Activated naive CD4-positive, alpha-beta T cell (primary cell): ENCODE data around the gene MORN4.
"Not testable (repeated sequence)": the region's sequence is repeated elsewhere in the genome, so short reads cannot be mapped to it uniquely, and the experiment has no call there.

Experiments used
- DNase-seq, 4 experiments: peaks; one replicate each; lab custom pipeline; 2025; lab: John Stamatoyannopoulos, UW

Gene MORN4

GRCh38 chr10:97632949-97633884 is at the start of gene MORN4:
MORN4 (minus strand) TSS chr10:97633500; CDS start chr10:97619653, 13,847 bp downstream.
- DNase-seq = peak; percentile 75 to 88 (median 81)

GRCh38 chr10:97682042-97682441 is 48.7 kb upstream of the MORN4 start:
- DNase-seq = no peak

GRCh38 chr10:97679594-97679993 is 46.3 kb upstream of the MORN4 start:
- DNase-seq = no peak

GRCh38 chr10:97676770-97677581 is 43.7 kb upstream of the MORN4 start:
- peak in 3 of 4 experiments; percentile 11 to 42 (median 32) for DNase-seq

GRCh38 chr10:97675222-97675621 is 41.9 kb upstream of the MORN4 start:
- DNase-seq = no peak

GRCh38 chr10:97673736-97674525 is 40.6 kb upstream of the MORN4 start:
- no peak for DNase-seq

GRCh38 chr10:97669571-97669970 is 36.3 kb upstream of the MORN4 start:
- no peak for DNase-seq

- DNase-seq = no peak
Measured at GRCh38 chr10:97667463-97667862, 34.2 kb upstream of the MORN4 start.

- DNase-seq = no peak
Measured at GRCh38 chr10:97666992-97667391, 33.7 kb upstream of the MORN4 start.

- DNase-seq = no peak
Measured at GRCh38 chr10:97664282-97664850, 31.1 kb upstream of the MORN4 start.

- DNase-seq = no peak
Measured at GRCh38 chr10:97659589-97659988, 26.3 kb upstream of the MORN4 start.

GRCh38 chr10:97656777-97657176 is 23.5 kb upstream of the MORN4 start:
- DNase-seq = no peak

- DNase-seq = no peak
Measured at GRCh38 chr10:97651773-97652172, 18.5 kb upstream of the MORN4 start.

GRCh38 chr10:97650726-97651125 is 17.4 kb upstream of the MORN4 start:
- no peak for DNase-seq

- not testable (repeated sequence) for DNase-seq
Measured at GRCh38 chr10:97649405-97649750, 16.1 kb upstream of the MORN4 start.

- DNase-seq = no peak
Measured at GRCh38 chr10:97648562-97649404, 15.5 kb upstream of the MORN4 start.

- no peak for DNase-seq
Measured at GRCh38 chr10:97647556-97647955, 14.3 kb upstream of the MORN4 start.

- DNase-seq = no peak
Measured at GRCh38 chr10:97644936-97645335, 11.6 kb upstream of the MORN4 start.

- no peak for DNase-seq
Measured at GRCh38 chr10:97643441-97643985, 10.2 kb upstream of the MORN4 start.

- not testable (repeated sequence) for DNase-seq
Measured at GRCh38 chr10:97642471-97643159, 9.3 kb upstream of the MORN4 start.
